ENCODE data around the gene ABCB7.
"Not testable (repeated sequence)": the region's sequence is repeated elsewhere in the genome, so short reads cannot be mapped to it uniquely, and the experiment has no call there.

ABCB7 gene

DNA sequence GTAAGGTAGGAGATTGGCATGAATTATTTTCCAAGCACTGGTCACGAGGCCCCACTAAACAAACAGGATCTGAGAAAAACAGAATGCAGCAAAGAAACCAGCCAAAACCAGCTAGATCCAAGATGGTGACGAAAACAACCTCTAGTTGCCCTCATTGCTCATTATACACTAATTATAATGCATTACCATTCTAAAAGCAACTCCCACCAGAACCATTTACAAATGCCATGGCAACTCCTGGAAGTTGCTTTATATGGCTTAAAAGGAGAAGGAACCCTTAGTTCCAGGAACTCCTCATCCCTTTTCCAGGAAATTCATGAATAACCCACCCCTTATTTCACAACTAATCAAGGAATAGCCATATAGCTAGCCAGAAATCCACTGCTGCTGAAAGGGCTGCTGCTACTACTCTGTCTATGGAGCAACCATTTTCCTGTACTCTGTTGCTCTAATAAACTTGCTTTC lies 69.3 kb downstream of the ABCB7 start:
- no peak for DNase-seq

DNA sequence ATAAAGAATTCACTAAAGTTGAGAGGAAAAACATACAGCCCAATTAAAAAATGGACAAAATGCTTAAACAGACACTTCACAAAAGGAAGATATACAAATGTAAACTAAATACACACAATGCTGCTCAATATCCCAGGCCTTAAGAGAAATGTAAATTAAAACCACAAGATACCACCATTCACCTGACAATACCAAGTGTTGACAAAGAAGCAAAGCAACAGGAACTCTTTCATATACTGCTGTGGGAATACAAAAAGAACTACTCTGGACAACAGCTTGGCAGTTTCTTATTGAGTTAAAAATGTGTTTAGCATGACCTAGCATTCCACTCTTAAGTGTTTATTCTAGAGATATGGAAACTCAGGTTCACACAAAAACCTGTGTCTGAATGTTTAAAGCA lies 71.3 kb downstream of the ABCB7 start:
- DNase-seq = no peak

DNA sequence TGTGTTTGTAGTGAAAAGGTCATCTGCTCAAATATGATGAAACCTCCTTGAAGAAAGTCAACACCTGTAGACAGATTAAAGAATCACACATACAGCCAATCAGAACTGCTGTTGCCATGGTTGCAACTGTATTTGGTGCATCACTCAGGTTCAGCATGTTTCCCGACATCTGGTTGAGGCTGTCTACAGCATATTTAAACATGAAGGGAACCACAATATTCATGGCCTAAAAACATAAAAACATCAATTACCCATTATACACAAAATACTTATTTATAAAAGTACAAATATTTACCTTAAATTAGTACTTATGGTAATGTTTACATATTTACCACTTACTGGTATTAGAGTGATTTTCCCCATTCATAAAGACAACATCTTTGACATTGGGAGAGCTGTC lies 79.7 kb downstream of the ABCB7 start:
- DNase-seq = no peak

DNA sequence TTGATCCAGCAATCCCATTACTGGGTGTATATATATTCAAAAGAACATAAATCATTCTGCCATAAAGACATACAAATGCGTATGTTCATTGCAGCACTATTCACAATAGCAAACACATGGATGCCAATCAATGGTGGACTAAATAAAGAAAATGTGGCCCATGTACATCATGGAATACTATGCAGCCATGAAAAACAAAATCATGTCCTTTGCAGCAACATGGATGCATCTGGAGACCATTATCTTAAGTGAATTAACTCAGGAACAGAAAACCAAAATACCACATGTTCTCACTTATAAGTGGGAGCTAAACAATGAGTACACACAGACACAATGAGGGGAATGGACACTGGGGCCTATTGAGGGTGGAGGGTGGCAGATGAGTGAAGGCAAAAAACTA lies 81.6 kb downstream of the ABCB7 start:
- no peak for DNase-seq

DNA sequence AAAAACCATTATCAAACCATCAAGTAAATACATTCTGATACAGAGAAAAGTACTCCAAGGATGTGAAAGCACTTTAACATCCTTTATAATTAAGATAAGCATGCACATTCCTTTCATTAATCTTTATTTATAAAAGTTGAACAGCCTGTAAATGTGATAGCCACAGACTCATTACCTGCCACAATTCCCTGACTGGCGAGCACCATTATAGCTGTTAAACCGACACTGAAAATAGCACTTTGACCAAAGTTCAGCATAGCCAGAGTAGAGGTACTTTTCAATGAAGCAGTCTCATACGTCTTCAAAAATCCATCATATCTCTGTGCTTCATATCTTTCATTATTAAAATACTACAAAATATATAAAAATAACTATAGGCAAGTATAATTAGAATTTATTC lies 84.7 kb downstream of the ABCB7 start:
- DNase-seq = no peak

DNA sequence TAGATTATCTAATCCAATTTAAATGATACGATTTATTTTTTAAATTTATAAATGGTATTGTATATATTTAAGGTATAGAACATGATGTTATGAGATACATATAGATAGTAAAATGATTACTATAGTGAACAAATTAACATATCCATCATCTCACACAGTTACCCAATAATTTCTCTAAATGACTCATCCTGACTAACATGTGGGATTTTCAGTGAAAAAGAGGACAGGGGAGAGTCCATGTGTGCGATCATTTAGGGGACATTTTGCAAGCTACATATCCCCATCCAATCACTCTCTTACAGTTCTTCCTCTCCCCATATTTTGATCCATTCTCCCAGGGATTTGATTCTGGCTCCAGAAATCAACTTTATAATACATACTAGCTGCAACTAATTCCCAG lies 88.2 kb downstream of the ABCB7 start:
- DNase-seq = no peak

DNA sequence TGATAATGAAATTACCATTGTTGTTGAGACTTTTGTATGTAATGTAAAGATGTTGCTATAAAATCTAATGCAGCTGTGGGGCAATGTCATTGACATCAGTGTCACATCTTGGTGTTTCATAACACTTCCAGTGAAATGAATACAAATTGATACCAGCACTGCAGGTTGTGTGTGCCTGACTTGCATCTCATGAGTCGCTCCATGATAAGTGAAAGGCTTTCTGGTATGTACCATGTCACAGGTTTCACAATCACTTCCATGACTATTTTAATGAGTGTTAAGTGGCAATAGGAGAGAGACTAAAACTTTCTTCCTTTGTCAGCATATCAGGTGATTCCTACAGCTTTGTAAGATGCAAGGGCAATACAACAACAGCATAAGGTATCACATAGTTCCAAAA lies 94.4 kb downstream of the ABCB7 start:
- no peak for DNase-seq

DNA sequence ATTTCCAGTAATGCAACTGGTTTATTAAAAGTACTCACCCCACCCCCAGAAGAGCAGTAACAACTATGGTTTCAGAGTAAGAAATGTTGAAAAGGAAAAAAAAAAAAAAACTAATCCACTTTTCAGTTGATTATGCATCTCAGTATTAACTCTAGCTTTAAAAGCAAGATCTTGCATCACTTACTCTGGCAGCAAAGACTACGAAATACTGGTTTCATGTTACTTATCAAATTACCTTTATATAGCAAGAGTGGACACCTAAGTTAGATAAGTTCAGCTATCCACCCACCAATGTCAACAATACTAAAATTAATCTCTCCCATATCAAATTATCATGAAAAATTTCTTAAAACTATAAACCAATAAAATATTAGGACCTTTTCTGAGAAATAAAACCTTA lies 105.0 kb downstream of the ABCB7 start:
- DNase-seq = no peak

DNA sequence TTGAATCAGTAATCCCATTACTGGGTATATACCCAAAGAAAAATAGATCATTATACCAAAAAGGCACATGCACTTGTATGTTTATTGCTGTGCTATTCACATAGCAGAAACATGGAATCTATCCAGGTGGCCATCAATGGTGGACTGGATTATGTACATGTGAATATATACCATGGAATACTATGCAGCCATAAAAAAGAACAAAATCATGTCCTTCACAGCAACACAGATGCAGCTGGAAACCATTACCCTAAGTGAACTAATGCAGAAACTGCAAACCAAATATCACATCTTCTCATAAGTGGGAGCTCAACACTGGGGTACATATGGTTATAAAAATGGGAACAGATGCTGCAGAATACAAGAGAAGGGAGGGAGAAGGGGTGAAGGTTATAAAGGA lies 110.7 kb downstream of the ABCB7 start:
- DNase-seq = no peak

DNA sequence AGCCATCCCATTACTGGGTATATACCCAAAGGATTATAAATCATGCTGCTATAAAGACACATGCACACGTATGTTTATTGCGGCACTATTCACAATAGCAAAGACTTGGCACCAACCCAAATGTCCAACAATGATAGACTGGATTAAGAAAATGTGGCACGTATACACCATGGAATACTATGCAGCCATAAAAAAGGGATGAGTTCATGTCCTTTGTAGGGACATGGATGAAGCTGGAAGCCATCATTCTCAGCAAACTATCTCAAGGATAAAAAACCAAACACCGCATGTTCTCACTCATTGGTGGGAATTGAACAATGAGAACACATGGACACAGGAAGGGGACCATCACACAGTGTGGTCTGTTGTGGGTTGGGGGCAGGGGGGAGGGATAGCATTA lies 111.9 kb downstream of the ABCB7 start:
- not testable (repeated sequence) for DNase-seq

DNA sequence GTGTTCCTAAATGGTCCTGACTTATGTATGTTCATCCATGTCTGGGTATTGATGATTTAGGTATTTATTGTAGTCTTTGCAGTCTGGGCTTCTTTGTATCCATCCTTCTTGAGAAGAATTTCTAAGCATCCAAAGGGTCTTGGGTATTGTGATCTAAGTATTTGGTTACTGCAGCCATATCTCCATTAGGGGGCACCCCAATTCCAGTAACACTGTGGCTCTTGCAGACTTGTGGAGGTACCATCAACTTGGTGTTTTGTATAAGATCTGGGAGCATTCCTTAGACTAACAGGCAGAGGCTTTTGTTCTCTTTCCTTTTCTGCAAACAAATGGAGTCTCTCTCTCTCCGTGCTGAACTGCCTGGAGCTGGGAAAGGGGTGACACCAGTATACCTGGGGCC lies 117.2 kb downstream of the ABCB7 start:
- no peak for DNase-seq
